Middle frontal gyrus (tissue), 1 donor: Measurements from ENCODE around the gene PI3.

Experiments used
- DNase-seq: peaks from one replicate; pipeline ENCODE4 v3.0.0-alpha.2; 2015; ENCODE audit warnings: low spot score; ENCODE audit errors: extremely low spot score

Gene PI3

GRCh38 chr20:45187693-45188092, 13.0 kb downstream of the PI3 start:
- DNase-seq = no peak

- no peak for DNase-seq
Measured at GRCh38 chr20:45189067-45189609, 14.4 kb downstream of the PI3 start.

GRCh38 chr20:45189861-45190260, 15.2 kb downstream of the PI3 start:
- no peak for DNase-seq

- DNase-seq = no peak
Measured at GRCh38 chr20:45191926-45192325, 17.2 kb downstream of the PI3 start.

GRCh38 chr20:45193331-45193730, 18.6 kb downstream of the PI3 start:
- DNase-seq = peak; percentile 27

- DNase-seq = no peak
Measured at GRCh38 chr20:45206725-45207124, 32.0 kb downstream of the PI3 start, which contains the start of gene SEMG1. Gene SEMG1, plus strand, starts transcription at chr20:45207033. Its CDS starts 21 bp downstream, at chr20:45207054.

GRCh38 chr20:45209924-45210323, 35.2 kb downstream of the PI3 start:
- DNase-seq = no peak

- no peak for DNase-seq
Measured at GRCh38 chr20:45211569-45212474, 37.1 kb downstream of the PI3 start.

GRCh38 chr20:45212836-45213235, 38.1 kb downstream of the PI3 start:
- no peak for DNase-seq

GRCh38 chr20:45218124-45218523, 43.4 kb downstream of the PI3 start:
- DNase-seq = no peak

- DNase-seq = no peak
Measured at GRCh38 chr20:45218636-45219035, 43.9 kb downstream of the PI3 start.

GRCh38 chr20:45221076-45221475, 46.4 kb downstream of the PI3 start, which contains the start of gene SEMG2:
Gene SEMG2, plus strand, starts transcription at chr20:45221373. Its CDS starts 17 bp downstream, at chr20:45221390.
- DNase-seq = no peak

GRCh38 chr20:45223136-45223535, 48.4 kb downstream of the PI3 start:
- no peak for DNase-seq
